Endothelial cell of umbilical vein (primary cell): Measurements from ENCODE around the gene LRRC8B.

Experiments
- CTCF ChIP-seq, 2 donors: IDR thresholded peaks; 1 replicate in 1 of 2; 2 replicates in 1 of 2; pipeline ENCODE4 v1.5.1; 2011; ENCODE audit warnings: low read length in 2 of 2, mild to moderate bottlenecking in 2 of 2, moderate library complexity in 2 of 2, control low read depth in 1 of 2, inconsistent platforms in 1 of 2, low read depth in 1 of 2; ENCODE audit not compliant: insufficient read depth in 1 of 2; ENCODE audit errors: extremely low read depth in 1 of 2
- POLR2A ChIP-seq: IDR thresholded peaks from 2 replicates; pipeline ENCODE4 v1.6.1; 2012; ENCODE audit warnings: low read depth, mild to moderate bottlenecking, control low read depth, low read length

- TF ChIP-seq CTCF (IDR thresholded peaks at IDR 0.05; ENCODE audit: extremely low read depth in 1 of 2, insufficient read depth in 1 of 2, low read depth in 1 of 2, low read length in 2 of 2) (no peak), POLR2A (no peak)
These were observed 10.9 kb downstream of the LRRC8B start for GRCh38 chr1:89535537-89535936.
